HG02798 (cell line): Measurements from ENCODE around the gene PIK3R5.
"Not testable (repeated sequence)": the region's sequence is repeated elsewhere in the genome, so short reads cannot be mapped to it uniquely, and the experiment has no call there.

Experiments
- ATAC-seq: cut with Tn5 transposase; IDR thresholded peaks from one replicate; pipeline ENCODE4 v1.9.1; 2021; ENCODE audit warnings: mild to moderate bottlenecking; ENCODE audit not compliant: unreplicated experiment, poor library complexity

The PIK3R5 gene

GRCh38 chr17:8885163-8885966 lies 80.1 kb downstream of the PIK3R5 start:
- ATAC-seq = not testable (repeated sequence)

GRCh38 chr17:8884336-8884990 lies 81.0 kb downstream of the PIK3R5 start:
- ATAC-seq = no peak

- ATAC-seq = no peak
These were observed 82.2 kb downstream of the PIK3R5 start for GRCh38 chr17:8883353-8883752.

GRCh38 chr17:8881606-8882005 lies 83.9 kb downstream of the PIK3R5 start:
- no peak for ATAC-seq

GRCh38 chr17:8880466-8880865 lies 85.0 kb downstream of the PIK3R5 start:
- no peak for ATAC-seq

GRCh38 chr17:8879410-8879809 lies 86.1 kb downstream of the PIK3R5 start:
- ATAC-seq = no peak

- ATAC-seq = no peak
These were observed 87.5 kb downstream of the PIK3R5 start for GRCh38 chr17:8877984-8878383.

- ATAC-seq = no peak
These were observed 89.5 kb downstream of the PIK3R5 start for GRCh38 chr17:8875957-8876356.

- ATAC-seq = no peak
These were observed 90.1 kb downstream of the PIK3R5 start for GRCh38 chr17:8875436-8875835.

- no peak for ATAC-seq
These were observed 91.4 kb downstream of the PIK3R5 start for GRCh38 chr17:8873801-8874715.

- no peak for ATAC-seq
These were observed 92.6 kb downstream of the PIK3R5 start for GRCh38 chr17:8872705-8873435.

- ATAC-seq = no peak
These were observed 93.3 kb downstream of the PIK3R5 start for GRCh38 chr17:8872036-8872704.

- ATAC-seq = no peak
These were observed 94.4 kb downstream of the PIK3R5 start for GRCh38 chr17:8871081-8871581.

GRCh38 chr17:8870406-8871040 lies 95.0 kb downstream of the PIK3R5 start:
- no peak for ATAC-seq

- ATAC-seq = no peak
These were observed 96.2 kb downstream of the PIK3R5 start for GRCh38 chr17:8869114-8869815.

- ATAC-seq = no peak
These were observed 97.0 kb downstream of the PIK3R5 start for GRCh38 chr17:8868529-8868951.

- no peak for ATAC-seq
These were observed 97.4 kb downstream of the PIK3R5 start for GRCh38 chr17:8868092-8868491.

- peak; percentile 41 for ATAC-seq
These were observed 98.0 kb downstream of the PIK3R5 start, which contains the start of gene PIK3R6 for GRCh38 chr17:8867361-8867981. Gene PIK3R6, minus strand, starts transcription at chr17:8867674. Its CDS starts 17,880 bp downstream, at chr17:8849794.
